ENCODE data around the gene OTULINL.
A peak's percentile ranks its signal among the peaks of the same experiment; 100 is the strongest.

The OTULINL gene

GRCh38 chr5:14617441-14617840 is 35.8 kb downstream of the OTULINL start:
- Histone ChIP-seq H3K9me3 (ENCODE audit: severe bottlenecking) (no peaks in the 10 kb centered on the region), H3K4me3 (ENCODE audit: severe bottlenecking) (no peak overlapping the region), H3K27ac (ENCODE audit: poor library complexity, severe bottlenecking) (no peak overlapping the region), H3K36me3 (ENCODE audit: low read depth) (no peaks in the 10 kb centered on the region), H3K4me1 (ENCODE audit: insufficient read depth, poor library complexity, severe bottlenecking) (no peaks in the 10 kb centered on the region), H3K27me3 (ENCODE audit: insufficient read depth, poor library complexity, severe bottlenecking) (no peaks in the 10 kb centered on the region)
- no peak for DNase-seq (ENCODE audit: low spot score)
- TF ChIP-seq CTCF (IDR thresholded peaks at IDR 0.05; ENCODE audit: poor library complexity, severe bottlenecking): no peak
- no peak for ATAC-seq (ENCODE audit: low read depth)

- peaks cover 3% of the 10 kb centered on the region for H3K27me3 ChIP-seq (ENCODE audit: insufficient read depth, poor library complexity, severe bottlenecking)
- no peak overlapping the region for H3K27ac ChIP-seq (ENCODE audit: poor library complexity, severe bottlenecking)
- H3K36me3 ChIP-seq (ENCODE audit: low read depth): no peaks in the 10 kb centered on the region
- ATAC-seq (ENCODE audit: low read depth) (no peak), DNase-seq (ENCODE audit: low spot score) (no peak)
- H3K4me1 ChIP-seq (ENCODE audit: insufficient read depth, poor library complexity, severe bottlenecking): no peaks in the 10 kb centered on the region
- H3K4me3 ChIP-seq (ENCODE audit: severe bottlenecking): no peak overlapping the region
- H3K9me3 ChIP-seq (ENCODE audit: severe bottlenecking): no peaks in the 10 kb centered on the region
- TF ChIP-seq CTCF (IDR thresholded peaks at IDR 0.05; ENCODE audit: poor library complexity, severe bottlenecking): no peak
Measured at GRCh38 chr5:14627270-14627669, 45.7 kb downstream of the OTULINL start.

GRCh38 chr5:14628346-14628745 is 46.8 kb downstream of the OTULINL start:
- Histone ChIP-seq H3K36me3 (ENCODE audit: low read depth) (no peaks in the 10 kb centered on the region), H3K27me3 (ENCODE audit: insufficient read depth, poor library complexity, severe bottlenecking) (peaks cover 3% of the 10 kb centered on the region), H3K9me3 (ENCODE audit: severe bottlenecking) (no peaks in the 10 kb centered on the region), H3K27ac (ENCODE audit: poor library complexity, severe bottlenecking) (no peak overlapping the region), H3K4me1 (ENCODE audit: insufficient read depth, poor library complexity, severe bottlenecking) (no peaks in the 10 kb centered on the region), H3K4me3 (ENCODE audit: severe bottlenecking) (no peak overlapping the region)
- DNase-seq (ENCODE audit: low spot score) (no peak), ATAC-seq (ENCODE audit: low read depth) (peak; percentile 81)
- TF ChIP-seq CTCF (IDR thresholded peaks at IDR 0.05; ENCODE audit: poor library complexity, severe bottlenecking): no peak

- ATAC-seq (ENCODE audit: low read depth) (no peak), DNase-seq (ENCODE audit: low spot score) (no peak)
- H3K4me3 ChIP-seq (ENCODE audit: severe bottlenecking): no peak overlapping the region
- no peaks in the 10 kb centered on the region for H3K9me3 ChIP-seq (ENCODE audit: severe bottlenecking)
- H3K27me3 ChIP-seq (ENCODE audit: insufficient read depth, poor library complexity, severe bottlenecking): no peaks in the 10 kb centered on the region
- no peaks in the 10 kb centered on the region for H3K36me3 ChIP-seq (ENCODE audit: low read depth)
- H3K4me1 ChIP-seq (ENCODE audit: insufficient read depth, poor library complexity, severe bottlenecking): no peaks in the 10 kb centered on the region
- no peak for TF ChIP-seq CTCF (IDR thresholded peaks at IDR 0.05; ENCODE audit: poor library complexity, severe bottlenecking)
- H3K27ac ChIP-seq (ENCODE audit: poor library complexity, severe bottlenecking): no peak overlapping the region
Measured at GRCh38 chr5:14630671-14631070, 49.1 kb downstream of the OTULINL start.

- no peak for ATAC-seq (ENCODE audit: low read depth)
- Histone ChIP-seq H3K4me1 (ENCODE audit: insufficient read depth, poor library complexity, severe bottlenecking) (no peaks in the 10 kb centered on the region), H3K27me3 (ENCODE audit: insufficient read depth, poor library complexity, severe bottlenecking) (no peaks in the 10 kb centered on the region), H3K4me3 (ENCODE audit: severe bottlenecking) (no peak overlapping the region), H3K36me3 (ENCODE audit: low read depth) (no peaks in the 10 kb centered on the region), H3K9me3 (ENCODE audit: severe bottlenecking) (no peaks in the 10 kb centered on the region), H3K27ac (ENCODE audit: poor library complexity, severe bottlenecking) (no peak overlapping the region)
- TF ChIP-seq CTCF (IDR thresholded peaks at IDR 0.05; ENCODE audit: poor library complexity, severe bottlenecking): no peak
- no peak for DNase-seq (ENCODE audit: low spot score)
Measured at GRCh38 chr5:14635656-14636055, 54.1 kb downstream of the OTULINL start.
